GM20431 (cell line): ENCODE measurements around the gene SSU72.
"Not testable (repeated sequence)": the region's sequence is repeated elsewhere in the genome, so short reads cannot be mapped to it uniquely, and the experiment has no call there.

ENCODE experiments used
- in situ Hi-C: fragments of 300-500 bp; cut with MseI, MboI; formaldehyde crosslinking; loops from one replicate; pipeline ENCODE4 v1.15.0; 2020; ENCODE audit warnings: low sequenced_read_pairs; ENCODE audit not compliant: unreplicated experiment

SSU72 gene

DNA sequence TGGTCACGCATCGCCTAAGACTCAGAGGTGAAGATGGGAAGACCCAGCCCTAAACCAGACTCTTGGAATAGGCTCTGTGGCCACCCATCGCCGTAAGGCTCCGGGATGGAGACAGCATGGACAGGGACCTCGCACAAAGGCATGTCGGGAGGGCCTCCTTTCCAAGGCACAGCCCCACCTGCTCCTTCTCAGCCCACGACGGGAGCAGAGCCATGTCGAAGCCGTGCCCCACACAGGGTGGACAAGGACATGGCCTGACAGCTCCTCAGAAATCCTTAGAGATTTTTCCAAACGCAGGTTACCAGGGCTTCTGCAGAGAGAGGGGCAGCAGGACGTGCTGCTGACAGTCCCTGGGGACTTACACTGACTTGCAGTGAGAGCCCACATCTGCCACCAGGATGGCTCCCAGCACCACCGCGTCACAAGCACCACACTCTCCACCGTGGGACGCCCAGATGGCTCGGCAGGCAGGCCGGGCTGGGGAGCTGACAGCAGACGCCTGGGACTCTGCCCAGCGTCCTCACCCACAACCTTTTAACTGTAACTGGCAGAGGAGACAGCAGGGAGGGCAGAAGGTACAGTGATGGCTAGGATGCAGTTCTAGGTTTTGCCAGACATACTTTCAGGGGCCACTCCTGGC lies 12.0 kb downstream of the SSU72 start:
- in situ Hi-C loops: no loop called here

DNA sequence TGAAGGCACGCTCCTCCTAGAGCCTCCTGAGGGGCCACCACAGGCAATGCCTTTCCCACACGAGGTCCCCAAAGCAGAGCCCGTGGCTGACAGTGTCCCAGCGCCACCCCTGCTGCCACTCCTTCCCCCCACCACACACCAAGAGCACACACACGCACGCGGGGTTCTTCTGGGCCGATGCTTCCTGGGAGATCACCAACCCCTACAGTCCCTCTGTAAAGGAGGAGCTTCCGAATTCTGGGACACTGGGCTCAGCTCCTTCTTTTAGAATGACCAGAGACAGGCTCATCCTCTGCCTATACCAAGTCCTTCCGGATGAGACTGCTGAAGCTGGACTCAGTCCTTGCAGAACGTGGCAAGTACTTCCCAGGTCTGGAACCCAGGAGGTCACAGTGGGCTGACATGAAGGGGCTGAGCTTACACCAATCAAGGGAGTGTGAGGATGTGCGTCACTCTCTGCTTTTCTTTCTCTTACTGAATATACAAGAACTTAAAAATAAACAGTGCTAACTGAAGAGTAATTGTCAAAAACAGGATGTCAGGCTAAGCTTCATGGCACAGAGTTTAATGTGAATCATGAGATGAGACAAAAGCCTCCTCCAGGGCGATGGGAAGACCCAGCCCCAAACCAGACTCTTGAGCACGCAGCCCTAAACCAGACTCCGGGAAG lies 12.7 kb downstream of the SSU72 start:
- in situ Hi-C loops: no loop called here

DNA sequence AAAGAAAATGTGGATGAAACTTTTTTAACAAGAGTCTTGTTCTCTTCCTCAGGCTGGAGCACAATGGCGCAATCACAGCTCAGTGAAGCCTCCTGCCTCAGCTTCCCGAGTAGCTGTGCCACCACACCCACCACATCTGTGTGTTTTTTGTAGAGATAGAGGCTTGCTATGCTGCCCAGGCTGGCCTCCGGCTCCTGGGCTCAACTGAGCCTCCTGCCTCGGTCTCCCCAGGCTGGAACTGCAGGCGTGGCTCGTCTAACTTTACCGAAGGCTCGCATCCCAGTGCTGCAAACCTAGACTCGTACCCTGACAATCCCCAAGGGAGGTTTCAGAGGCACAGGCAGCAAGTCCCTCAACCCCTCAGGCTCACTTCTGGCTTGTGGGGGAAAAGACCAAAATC lies 14.5 kb downstream of the SSU72 start:
- in situ Hi-C loops: no loop called here

DNA sequence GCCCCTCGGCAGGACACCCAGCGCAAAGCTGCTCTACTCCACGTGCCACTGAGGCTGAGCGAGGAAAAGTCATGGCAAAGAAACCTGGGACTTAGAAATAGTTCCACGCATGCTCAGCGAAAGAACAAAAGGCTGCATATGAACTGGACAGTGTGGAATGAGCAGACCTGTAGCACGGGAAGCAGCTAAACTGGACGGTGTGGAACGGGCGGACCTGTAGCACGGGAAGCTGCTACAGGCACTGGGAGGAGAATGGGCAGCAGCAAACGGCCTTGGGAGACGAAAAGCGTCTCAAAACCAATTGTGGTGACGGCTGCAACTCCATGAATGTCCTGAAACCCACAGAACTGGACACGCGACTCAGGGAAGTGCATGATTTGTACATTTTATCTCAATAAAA lies 15.6 kb downstream of the SSU72 start:
- in situ Hi-C loops: no loop called here

DNA sequence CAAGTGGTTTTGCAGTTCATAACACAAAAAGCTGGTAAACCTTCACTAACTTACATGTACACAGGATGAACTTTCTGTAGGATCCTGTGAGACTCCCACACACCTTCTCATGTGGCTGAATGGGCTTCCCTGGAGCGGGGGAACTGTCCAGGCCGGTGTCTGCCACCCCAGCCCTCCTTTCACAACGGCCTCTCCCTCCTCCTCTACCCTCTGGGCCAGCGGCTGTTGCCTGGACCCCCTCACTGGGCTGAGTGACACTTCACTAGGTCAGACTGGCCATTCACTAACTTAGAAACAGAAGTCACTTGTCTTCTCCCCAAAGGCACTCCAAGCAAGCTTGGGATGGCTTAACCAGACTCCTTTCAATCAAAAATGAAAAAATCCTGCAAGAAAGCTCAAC lies 16.1 kb downstream of the SSU72 start:
- in situ Hi-C loops: no loop called here

DNA sequence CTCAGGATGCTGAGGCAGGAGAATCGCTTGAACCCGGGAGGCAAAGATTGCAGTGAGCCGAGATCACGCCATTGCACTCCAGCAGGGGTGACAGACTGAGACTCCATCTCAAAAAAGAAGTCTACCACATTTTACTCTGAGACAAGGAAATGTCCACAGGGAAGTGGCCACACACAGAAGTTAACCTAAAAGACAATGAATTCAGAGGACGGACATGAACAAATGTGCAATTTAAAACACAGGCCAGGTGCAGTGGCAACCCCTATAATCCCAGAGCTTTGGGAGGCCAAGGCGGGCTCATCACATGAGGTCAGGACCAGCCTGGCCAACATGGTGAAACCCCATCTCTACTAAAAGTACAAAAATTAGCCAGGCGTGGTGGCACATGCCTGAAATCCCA lies 17.0 kb downstream of the SSU72 start:
- in situ Hi-C loops: not testable (repeated sequence)

DNA sequence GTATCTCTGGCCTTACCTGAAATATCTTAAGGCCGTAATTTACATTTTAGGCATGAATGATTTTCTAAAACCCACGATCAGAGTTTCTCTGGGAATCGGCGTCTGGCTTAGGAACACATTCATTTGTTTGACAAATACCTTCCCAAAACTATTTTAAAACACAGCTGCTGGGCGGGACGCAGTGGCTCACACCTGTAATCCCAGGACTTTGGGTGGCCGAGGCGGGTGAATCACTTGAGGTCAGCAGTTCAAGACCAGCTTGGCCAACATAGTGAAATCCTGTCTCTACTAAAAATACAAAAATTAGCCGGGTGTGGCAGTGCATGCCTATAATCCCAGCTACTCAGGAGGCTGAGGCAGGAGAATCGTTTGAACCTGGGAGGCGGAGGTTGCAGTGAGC lies 17.7 kb downstream of the SSU72 start:
- in situ Hi-C loops: not testable (repeated sequence)

DNA sequence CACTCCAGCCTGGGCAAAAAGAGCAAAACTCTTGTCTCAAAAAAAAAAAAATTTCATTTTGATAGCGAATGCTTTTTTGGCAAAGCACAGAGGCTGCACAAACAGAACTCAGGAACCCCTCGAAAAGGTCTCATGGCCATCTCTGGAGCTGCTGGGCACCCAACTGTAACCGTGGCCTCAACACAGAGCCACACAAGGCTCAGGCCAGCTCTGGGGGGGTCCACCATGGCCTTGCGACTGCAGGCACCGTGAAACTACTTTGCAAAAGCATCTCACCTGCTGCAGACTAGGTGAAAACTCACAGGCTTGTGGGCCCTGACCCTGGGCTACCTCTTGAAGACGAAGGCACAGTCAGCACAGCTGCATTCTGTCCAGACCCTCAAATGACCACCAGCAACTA lies 18.2 kb downstream of the SSU72 start:
- in situ Hi-C loops: no loop called here

DNA sequence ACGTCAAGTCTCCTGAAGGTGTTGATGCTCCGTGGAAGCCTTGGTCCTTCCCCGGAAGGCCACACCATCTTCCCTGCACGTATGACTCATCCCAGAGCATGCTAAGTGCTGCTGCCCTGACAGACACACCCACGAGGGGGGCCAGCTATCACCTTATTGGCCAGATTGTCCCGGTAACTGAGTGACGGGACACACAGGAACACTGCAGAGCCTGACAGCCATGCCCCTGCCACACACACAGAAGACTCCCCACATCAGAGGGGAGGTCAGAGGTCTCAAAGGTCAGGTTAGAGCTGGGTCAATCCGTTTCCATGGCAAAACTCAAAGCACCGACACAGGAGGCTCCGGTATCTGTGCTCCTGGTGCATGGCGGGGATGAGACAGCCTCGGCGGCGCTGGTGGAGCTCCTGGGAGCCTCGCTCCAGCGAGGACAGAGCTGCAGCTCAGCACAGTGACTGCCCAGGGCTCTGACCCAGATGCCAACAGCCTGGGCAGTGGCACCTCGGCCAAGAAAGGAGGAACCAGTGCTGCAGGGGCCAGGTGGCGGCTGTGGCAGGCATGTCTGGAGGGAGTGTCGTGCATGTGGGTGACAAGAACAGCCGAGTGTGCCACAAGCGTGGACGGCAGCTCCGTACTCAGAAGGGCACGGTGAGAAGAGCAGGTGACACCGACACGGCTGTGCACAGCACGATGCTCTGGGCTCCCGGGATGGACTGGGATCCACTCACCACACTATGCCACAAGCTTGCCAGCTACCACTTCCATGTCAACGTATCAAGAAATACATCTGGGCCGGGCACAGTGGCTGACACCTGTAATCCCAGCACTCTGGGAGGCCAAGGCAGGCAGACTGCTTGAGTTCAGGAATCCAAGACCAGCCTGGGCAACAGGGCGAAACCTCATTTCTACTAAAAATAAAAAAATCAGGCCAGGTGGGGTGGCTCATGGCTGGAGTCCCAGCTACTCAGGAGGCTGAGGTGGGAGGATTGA lies 19.4 kb downstream of the SSU72 start:
- in situ Hi-C loops: no loop called here

DNA sequence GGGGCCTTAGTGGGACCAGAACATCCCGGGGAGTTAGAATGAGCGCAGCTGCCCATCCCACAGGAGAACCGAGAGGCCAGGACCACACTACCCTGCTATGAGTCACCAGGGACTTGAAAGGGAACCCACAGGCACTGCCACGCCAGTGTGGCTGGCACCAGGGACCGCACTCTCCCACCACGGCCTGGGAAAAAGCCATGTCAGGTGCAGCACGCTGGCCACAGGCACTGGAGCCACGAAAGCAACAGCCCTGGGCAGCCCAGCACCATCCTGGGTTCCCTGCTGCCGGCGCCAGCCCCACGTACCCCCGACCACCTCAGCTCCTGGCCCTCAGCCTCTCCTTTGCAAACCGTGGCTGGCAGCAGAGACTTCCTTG lies 20.1 kb downstream of the SSU72 start:
- in situ Hi-C loops: no loop called here

DNA sequence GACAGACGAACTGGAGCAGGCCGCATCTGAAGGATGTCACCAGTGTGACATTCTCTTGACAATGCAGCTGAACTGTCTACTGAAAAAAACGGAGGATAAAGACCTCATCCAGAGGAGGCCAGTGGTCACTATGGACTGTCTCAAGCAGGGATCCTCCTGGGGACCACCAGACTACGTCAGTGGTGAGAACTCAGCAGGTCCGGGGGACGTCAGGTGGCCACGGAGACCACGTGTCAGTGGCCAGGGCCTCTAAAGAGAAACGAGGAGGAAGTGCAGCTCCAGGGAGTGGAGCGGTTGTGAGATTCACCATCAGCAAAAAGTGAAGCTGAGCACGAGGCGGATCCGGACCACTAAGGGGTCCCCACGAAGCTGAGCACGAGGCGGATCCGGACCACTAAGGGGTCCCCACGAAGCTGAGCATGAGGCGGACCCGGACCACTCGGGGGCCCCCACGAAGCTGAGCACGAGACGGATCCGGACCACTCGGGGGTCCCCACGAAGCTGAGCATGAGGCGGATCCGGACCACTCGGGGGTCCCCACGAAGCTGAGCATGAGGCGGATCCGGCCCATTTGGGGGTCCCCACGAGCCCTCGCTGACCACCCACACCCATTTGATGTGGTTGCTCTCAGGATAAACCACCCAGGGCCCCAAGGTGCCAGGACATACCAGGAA lies 20.7 kb downstream of the SSU72 start:
- in situ Hi-C loops: no loop called here

DNA sequence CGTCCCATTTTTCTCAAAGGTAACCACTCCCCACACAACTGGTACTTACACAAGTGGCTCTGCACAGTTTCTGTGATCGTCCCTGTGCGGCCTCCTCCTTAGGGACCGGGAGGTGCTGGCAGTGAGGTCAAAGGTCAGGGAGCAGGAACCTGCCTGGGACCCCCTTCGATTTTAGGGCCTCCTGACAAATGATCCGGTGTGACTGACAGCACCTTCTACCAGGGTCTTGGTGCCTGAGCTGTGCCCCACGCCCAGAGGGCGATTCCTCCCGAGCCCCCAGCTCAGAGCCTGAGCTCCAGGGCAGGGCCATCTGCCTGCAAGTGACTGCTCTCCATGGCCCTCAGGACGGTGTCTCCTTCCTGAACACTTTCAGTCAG lies 22.4 kb downstream of the SSU72 start:
- in situ Hi-C loops: no loop called here

DNA sequence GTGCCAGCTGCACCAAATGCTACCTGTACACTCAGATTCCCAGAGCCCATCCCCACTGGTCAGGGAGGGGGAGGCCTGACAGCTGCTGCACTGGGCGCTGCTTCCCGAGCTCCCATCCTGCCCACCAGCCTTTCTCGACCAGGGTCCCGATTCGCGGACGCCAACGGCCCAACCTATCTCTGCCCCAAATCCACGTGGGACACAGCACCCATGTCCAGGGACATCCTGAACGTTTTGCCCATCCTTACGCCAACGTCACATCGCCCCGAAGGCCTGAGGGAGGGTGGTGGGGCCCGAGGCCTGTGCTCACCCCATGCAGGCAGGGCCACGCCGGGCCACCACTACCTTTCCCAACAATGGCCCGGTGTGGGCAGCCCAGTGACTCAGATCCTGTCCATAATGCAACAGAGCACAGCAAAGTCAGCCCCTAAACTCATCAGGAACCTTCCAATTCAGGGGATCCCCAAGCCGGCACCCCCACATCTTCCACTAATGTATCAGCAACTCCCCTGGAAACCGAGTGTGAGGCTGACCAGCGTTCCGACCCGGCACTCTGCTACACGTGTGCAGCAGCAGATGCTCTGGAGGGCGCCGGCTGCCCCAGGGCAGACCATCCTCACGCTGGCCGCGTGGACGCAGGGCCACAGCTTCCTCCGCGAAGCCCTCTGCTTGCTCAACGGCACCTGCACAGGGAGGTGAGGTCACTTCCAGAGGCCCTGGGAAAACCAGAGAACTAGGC lies 23.0 kb downstream of the SSU72 start:
- in situ Hi-C loops: no loop called here

DNA sequence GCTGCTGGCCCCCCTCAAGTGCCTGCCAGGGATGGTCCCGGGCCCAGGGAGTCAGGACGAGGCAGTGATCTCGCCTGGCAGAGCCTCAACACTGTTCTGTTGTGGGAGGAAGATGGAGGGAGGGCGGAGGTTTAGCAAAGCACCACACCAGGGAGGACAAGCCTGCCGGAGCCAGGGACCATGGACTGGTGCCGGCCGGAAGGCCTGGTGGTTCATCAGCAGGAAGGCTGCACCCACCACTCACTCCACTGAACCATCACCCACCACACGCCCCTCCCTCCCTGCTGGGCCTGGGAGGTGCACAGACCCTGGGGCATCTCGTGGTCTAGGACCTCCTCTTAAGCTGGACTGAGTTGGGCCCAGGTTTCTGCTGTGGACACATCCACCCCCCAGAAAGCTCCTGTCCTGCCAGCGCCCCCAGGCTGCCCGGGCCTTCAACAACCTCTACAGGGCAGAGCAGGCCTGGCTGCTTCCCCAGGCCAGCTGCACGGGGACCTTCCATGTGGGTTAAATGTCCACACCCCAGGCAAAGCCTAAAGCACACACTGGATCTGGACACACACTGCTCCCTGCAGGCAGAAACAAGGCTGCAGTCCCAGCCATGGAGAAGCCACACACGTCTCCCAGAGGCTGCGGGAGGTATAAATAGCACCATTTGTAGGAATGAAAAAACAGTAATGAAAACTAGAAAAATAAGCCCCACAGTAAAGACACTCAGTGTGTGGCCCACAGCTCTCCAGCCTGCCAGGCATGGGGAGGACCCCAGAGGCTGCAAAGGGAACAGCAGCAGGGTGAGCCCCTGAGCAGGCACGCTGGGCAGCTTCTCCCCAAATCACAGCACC lies 23.9 kb downstream of the SSU72 start:
- in situ Hi-C loops: no loop called here

DNA sequence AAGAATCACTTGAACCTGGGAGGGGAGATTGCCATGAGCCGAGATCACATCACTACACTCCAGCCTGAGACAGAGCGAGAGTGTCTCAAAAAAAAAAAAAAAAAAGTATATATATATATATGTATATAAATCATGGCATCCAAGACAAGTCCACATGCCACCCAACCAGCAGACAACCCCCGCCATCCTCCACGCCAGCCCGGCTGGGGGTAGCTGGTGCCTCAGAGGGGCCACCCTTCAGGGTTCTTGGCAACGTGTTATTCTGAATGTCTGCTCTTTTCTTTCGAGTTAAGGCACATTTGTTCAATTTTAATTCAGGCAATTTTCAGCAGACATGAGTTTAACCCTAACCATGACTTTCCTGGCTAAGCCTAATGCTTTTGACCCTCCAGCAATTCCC lies 24.6 kb downstream of the SSU72 start:
- in situ Hi-C loops: no loop called here

DNA sequence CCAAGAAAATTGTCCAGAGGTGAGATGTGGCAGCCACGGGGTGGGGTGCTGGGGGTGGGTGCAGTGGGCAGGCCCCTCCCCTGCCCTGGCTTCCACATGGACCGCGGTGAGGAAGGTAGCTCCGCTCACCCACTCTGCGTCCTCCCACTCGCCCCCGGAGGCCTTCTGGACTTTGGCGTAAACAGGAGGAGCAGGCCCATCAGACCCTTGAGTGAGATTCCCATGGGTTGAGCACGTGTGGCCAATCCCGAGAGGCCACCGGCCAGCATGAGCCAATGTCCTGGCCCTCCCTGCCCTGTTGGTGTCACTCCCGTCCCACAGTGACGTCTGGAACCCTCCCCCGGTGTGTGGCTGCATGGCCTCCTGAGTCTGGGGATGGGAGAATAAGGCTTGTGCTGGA lies 26.1 kb downstream of the SSU72 start:
- in situ Hi-C loops: no loop called here

DNA sequence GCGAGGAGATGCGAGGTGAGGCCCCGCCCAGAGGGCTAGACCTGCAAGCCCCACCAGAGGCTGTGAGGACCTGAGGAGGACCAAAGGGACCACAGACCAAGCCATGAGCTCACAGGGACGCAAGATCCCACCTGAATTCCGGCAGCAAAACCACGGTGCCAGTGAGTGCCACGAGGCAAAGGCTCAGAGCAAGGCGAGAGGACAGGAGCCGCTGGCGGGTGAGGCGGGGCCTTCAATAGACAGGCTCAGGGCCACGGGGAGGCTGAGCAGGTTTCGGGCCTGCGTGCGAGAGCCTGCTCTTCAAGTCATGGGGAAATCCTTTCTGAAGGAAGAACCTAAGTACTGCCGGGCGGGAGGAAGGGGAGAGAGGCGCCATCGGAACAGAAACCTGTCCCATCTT lies 27.2 kb downstream of the SSU72 start:
- in situ Hi-C loops: no loop called here

DNA sequence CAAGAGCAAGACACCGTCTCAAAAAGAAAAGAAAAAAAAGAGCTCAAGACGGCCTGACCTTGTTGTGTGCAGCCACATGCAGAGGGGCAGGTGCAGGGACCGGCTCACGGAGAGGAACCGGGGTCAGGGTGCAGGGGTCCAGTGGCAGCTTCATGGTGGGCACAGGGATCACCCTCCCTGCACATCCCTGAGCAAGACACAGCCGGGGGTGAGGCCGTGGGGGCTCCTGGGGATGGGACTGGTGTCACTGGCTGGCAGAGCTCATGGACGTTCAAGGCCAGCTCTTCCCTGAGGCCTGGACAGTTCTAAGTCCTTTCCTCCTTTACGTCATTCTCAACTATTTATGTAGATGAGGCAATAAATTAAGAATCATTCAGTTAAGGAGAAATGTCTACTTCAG lies 27.7 kb downstream of the SSU72 start:
- in situ Hi-C loops: no loop called here
